T-helper 1 cell treated with Interleukin-12 subunit alpha and Interleukin-12 subunit beta and Interleukin-4 antibody, amounts not matched to agents 30 μg/mL and 1 μg/mL, for 36 hours (primary cell): Measurements from ENCODE around the gene TRIM46.
A peak's percentile ranks its signal among the peaks of the same experiment; 100 is the strongest.
"Not testable (repeated sequence)": the region's sequence is repeated elsewhere in the genome, so short reads cannot be mapped to it uniquely, and the experiment has no call there.

Experiments used
- H3K27ac Mint-ChIP-seq: one replicate; pipeline ENCODE4 v1.8.0; 2021; ENCODE audit warnings: mild to moderate bottlenecking, mixed read lengths
- H3K27me3 Mint-ChIP-seq: one replicate; pipeline ENCODE4 v1.8.0; 2021; ENCODE audit warnings: low read depth, mixed read lengths
- H3K36me3 Mint-ChIP-seq: one replicate; pipeline ENCODE4 v1.8.0; 2021; ENCODE audit warnings: low read depth, mixed read lengths
- H3K4me1 Mint-ChIP-seq: one replicate; pipeline ENCODE4 v1.8.0; 2021; ENCODE audit warnings: low read depth, mixed read lengths
- H3K4me3 Mint-ChIP-seq: one replicate; pipeline ENCODE4 v1.8.0; 2021; ENCODE audit warnings: mild to moderate bottlenecking, moderate library complexity, mixed read lengths
- H3K9me3 Mint-ChIP-seq: one replicate; pipeline ENCODE4 v1.8.0; 2021; ENCODE audit warnings: mixed read lengths

The TRIM46 gene

GRCh38 chr1:155227261-155228095 is 53.8 kb downstream of the TRIM46 start:
- Mint-ChIP-seq H3K4me3 (peak overlapping the region; percentile 95), H3K4me1 (peaks cover 21% of the 10 kb centered on the region), H3K27me3 (no peaks in the 10 kb centered on the region), H3K9me3 (no peaks in the 10 kb centered on the region), H3K36me3 (no peaks in the 10 kb centered on the region), H3K27ac (peak overlapping the region; percentile 91)

- H3K27ac Mint-ChIP-seq, result peak overlapping the region; percentile 91
Observed at GRCh38 chr1:155228096-155228427, 54.4 kb downstream of the TRIM46 start.

GRCh38 chr1:155231302-155231701 is 57.7 kb downstream of the TRIM46 start:
- not testable (repeated sequence) for H3K27ac Mint-ChIP-seq, H3K9me3 Mint-ChIP-seq, H3K36me3 Mint-ChIP-seq, H3K27me3 Mint-ChIP-seq, H3K4me3 Mint-ChIP-seq
- H3K4me1 Mint-ChIP-seq, result peaks cover 20% of the 10 kb centered on the region

More at GRCh38 chr1:155228096-155228427, 54.4 kb downstream of the TRIM46 start:
- peak overlapping the region; percentile 95 for H3K4me3 Mint-ChIP-seq
- no peaks in the 10 kb centered on the region for H3K27me3 Mint-ChIP-seq
- no peaks in the 10 kb centered on the region for H3K9me3 Mint-ChIP-seq
- no peaks in the 10 kb centered on the region for H3K36me3 Mint-ChIP-seq
- H3K4me1 Mint-ChIP-seq, result peaks cover 21% of the 10 kb centered on the region

GRCh38 chr1:155232001-155232978 is 58.6 kb downstream of the TRIM46 start:
- H3K9me3 Mint-ChIP-seq, H3K27me3 Mint-ChIP-seq, H3K4me3 Mint-ChIP-seq, H3K27ac Mint-ChIP-seq: not testable (repeated sequence)
- Mint-ChIP-seq H3K4me1 (peaks cover 15% of the 10 kb centered on the region), H3K36me3 (peaks cover 14% of the 10 kb centered on the region)

GRCh38 chr1:155233502-155233901 is 59.9 kb downstream of the TRIM46 start:
- H3K4me1 Mint-ChIP-seq, result peaks cover 10% of the 10 kb centered on the region

More at GRCh38 chr1:155233502-155233901, 59.9 kb downstream of the TRIM46 start:
- H3K4me3 Mint-ChIP-seq, H3K9me3 Mint-ChIP-seq, H3K27ac Mint-ChIP-seq, H3K27me3 Mint-ChIP-seq: not testable (repeated sequence)
- peaks cover 20% of the 10 kb centered on the region for H3K36me3 Mint-ChIP-seq
